H9 (cell line): ENCODE data around the gene ZFPL1. TPM values are rescaled to one million over a fixed set of nuclear protein-coding genes. Genes with fewer than 3 reads are reported as not detected.

Source experiments
- DNase-seq: peaks from one replicate; pipeline ENCODE4 v3.0.0-alpha.2; 2017
- H2AFZ ChIP-seq: one replicate; pipeline ENCODE4 v1.6.1; 2013; ENCODE audit warnings: mild to moderate bottlenecking, low read length, control low read depth, moderate library complexity
- H2AK5ac ChIP-seq: 2 replicates; pipeline ENCODE4 v1.6.1; 2013; ENCODE audit warnings: low read length, control low read depth, mixed read lengths; ENCODE audit not compliant: insufficient read length
- H2BK120ac ChIP-seq: one replicate; pipeline ENCODE4 v1.6.1; 2013; ENCODE audit warnings: low read depth, mild to moderate bottlenecking, low read length, control low read depth, inconsistent platforms; ENCODE audit not compliant: poor library complexity, severe bottlenecking
- H2BK12ac ChIP-seq: 2 replicates; pipeline ENCODE4 v1.6.1; 2013; ENCODE audit warnings: low read length, control low read depth, mixed read lengths, low read depth; ENCODE audit not compliant: insufficient read length
- H2BK15ac ChIP-seq: 2 replicates; pipeline ENCODE4 v1.6.1; 2013; ENCODE audit warnings: low read depth, low read length, control low read depth
- H2BK20ac ChIP-seq: one replicate; pipeline ENCODE4 v1.6.1; 2013; ENCODE audit warnings: low read depth, mild to moderate bottlenecking, low read length, control low read depth, inconsistent platforms; ENCODE audit not compliant: poor library complexity, severe bottlenecking
- H2BK5ac ChIP-seq: 2 replicates; pipeline ENCODE4 v1.6.1; 2013; ENCODE audit warnings: low read length, control low read depth, mixed read lengths; ENCODE audit not compliant: insufficient read length
- H3K14ac ChIP-seq: 2 replicates; pipeline ENCODE4 v1.6.1; 2013; ENCODE audit warnings: low read length, control low read depth; ENCODE audit not compliant: insufficient read depth
- H3K18ac ChIP-seq: 2 replicates; pipeline ENCODE4 v1.6.1; 2013; ENCODE audit warnings: low read depth, mild to moderate bottlenecking, mixed read lengths, low read length, control low read depth; ENCODE audit not compliant: insufficient read length
- H3K23ac ChIP-seq: 2 replicates; pipeline ENCODE4 v1.6.1; 2013; ENCODE audit warnings: low read length, control low read depth, mixed read lengths, low read depth; ENCODE audit not compliant: insufficient read length
- H3K23me2 ChIP-seq: 2 replicates; pipeline ENCODE4 v1.6.1; 2013; ENCODE audit warnings: low read depth, mild to moderate bottlenecking, mixed read lengths, low read length, control low read depth; ENCODE audit not compliant: insufficient read length, poor library complexity, severe bottlenecking
- H3K27ac ChIP-seq: 2 replicates; pipeline ENCODE4 v1.5.1; 2013; ENCODE audit warnings: low read length, control low read depth, mixed read lengths, low read depth; ENCODE audit not compliant: insufficient read length
- H3K27me3 ChIP-seq: 2 replicates; pipeline ENCODE4 v1.6.1; 2013; ENCODE audit warnings: low read length, control low read depth, inconsistent platforms; ENCODE audit not compliant: insufficient read depth
- H3K4ac ChIP-seq: 2 replicates; pipeline ENCODE4 v1.6.1; 2013; ENCODE audit warnings: low read depth, mild to moderate bottlenecking, control low read depth, inconsistent platforms, low read length, moderate library complexity
- H3K4me1 ChIP-seq: 2 replicates; pipeline ENCODE4 v1.6.1; 2013; ENCODE audit warnings: low read length, control low read depth, inconsistent platforms; ENCODE audit not compliant: insufficient read depth
- H3K4me2 ChIP-seq: 2 replicates; pipeline ENCODE4 v1.6.1; 2013; ENCODE audit warnings: low read length, control low read depth, mixed read lengths; ENCODE audit not compliant: insufficient read length, insufficient read depth
- H3K56ac ChIP-seq: 2 replicates; pipeline ENCODE4 v1.6.1; 2013; ENCODE audit warnings: low read depth, mild to moderate bottlenecking, mixed read lengths, low read length, control low read depth; ENCODE audit not compliant: insufficient read length
- H3K79me1 ChIP-seq: 2 replicates; pipeline ENCODE4 v1.6.1; 2013; ENCODE audit warnings: low read depth, mild to moderate bottlenecking, moderate library complexity, low read length, control low read depth, inconsistent platforms; ENCODE audit not compliant: insufficient read depth, poor library complexity, severe bottlenecking
- H3K79me2 ChIP-seq: 2 replicates; pipeline ENCODE4 v1.6.1; 2013; ENCODE audit warnings: low read length, control low read depth, inconsistent platforms; ENCODE audit not compliant: insufficient read depth
- H3K9ac ChIP-seq: 2 replicates; pipeline ENCODE4 v1.6.1; 2013; ENCODE audit warnings: low read length, control low read depth, mixed read lengths; ENCODE audit not compliant: insufficient read length; ENCODE audit errors: extremely low read depth
- H3K9me3 ChIP-seq: one replicate; pipeline ENCODE4 v1.6.1; 2013; ENCODE audit warnings: low read depth, low read length, inconsistent platforms; ENCODE audit not compliant: control insufficient read depth
- H3T11ph ChIP-seq: one replicate; pipeline ENCODE4 v1.6.1; 2013; ENCODE audit warnings: mild to moderate bottlenecking, low read length, control low read depth, inconsistent platforms
- H4K20me1 ChIP-seq: one replicate; pipeline ENCODE4 v1.6.1; 2013; ENCODE audit not compliant: control insufficient read depth, insufficient read length, insufficient read depth
- H4K5ac ChIP-seq: 2 replicates; pipeline ENCODE4 v1.6.1; 2013; ENCODE audit warnings: low read depth, mild to moderate bottlenecking, mixed read lengths, low read length, control low read depth; ENCODE audit not compliant: insufficient read length
- H4K8ac ChIP-seq: replicated peaks from 2 replicates; pipeline ENCODE4 v1.6.1; 2013; ENCODE audit warnings: low read length, control low read depth, mixed read lengths, low read depth; ENCODE audit not compliant: insufficient read length
- H4K91ac ChIP-seq: 2 replicates; pipeline ENCODE4 v1.6.1; 2013; ENCODE audit warnings: low read depth, mild to moderate bottlenecking, moderate library complexity, mixed read lengths, low read length, control low read depth; ENCODE audit not compliant: insufficient read length
- H3K27ac Mint-ChIP-seq, 3 experiments: 2 replicates in 2 of 3; 3 replicates in 1 of 3; pipeline ENCODE4 v1.8.0; 2020 to 2021; ENCODE audit warnings: mixed read lengths in 3 of 3, mild to moderate bottlenecking in 1 of 3, moderate library complexity in 1 of 3
- H3K27me3 Mint-ChIP-seq: 2 replicates; pipeline ENCODE4 v1.8.0; 2021; ENCODE audit warnings: low read depth, mild to moderate bottlenecking, moderate library complexity, mixed read lengths
- H3K36me3 Mint-ChIP-seq, 3 experiments: 2 replicates in 2 of 3; 3 replicates in 1 of 3; pipeline ENCODE4 v1.8.0; 2020 to 2021; ENCODE audit warnings: low read depth in 3 of 3, mixed read lengths in 3 of 3; ENCODE audit not compliant: insufficient read depth in 1 of 3
- H3K4me1 Mint-ChIP-seq, 2 experiments: 2 replicates each; pipeline ENCODE4 v1.8.0; 2020; ENCODE audit warnings: mixed read lengths in 2 of 2
- H3K4me3 Mint-ChIP-seq, 2 experiments: 2 replicates in 1 of 2; 3 replicates in 1 of 2; pipeline ENCODE4 v1.8.0; 2020 to 2021; ENCODE audit warnings: mild to moderate bottlenecking in 2 of 2, mixed read lengths in 2 of 2, moderate library complexity in 1 of 2
- H3K9me3 Mint-ChIP-seq, 2 experiments: 2 replicates in 1 of 2; 3 replicates in 1 of 2; pipeline ENCODE4 v1.8.0; 2020; ENCODE audit warnings: mild to moderate bottlenecking in 2 of 2, mixed read lengths in 2 of 2, moderate library complexity in 1 of 2
- CTCF ChIP-seq: fragments of 200-600 bp; sonication (generic); conservative IDR thresholded peaks from 3 replicates; pipeline ENCODE4 v1.8.0; 2021; ENCODE audit warnings: antibody characterized with exemption, mild to moderate bottlenecking
- WGBS: extraction: QIAGEN DNeasy Blood & Tissue Kit; methylation state at CpG from one replicate; pipeline ENCODE4 v1.1.7; 2013; ENCODE audit warnings: missing lambda C conversion rate, low lambda C conversion rate, mixed read lengths; ENCODE audit not compliant: insufficient read length; ENCODE audit errors: extremely low coverage; 5-methylcytosine and 5-hydroxymethylcytosine counted together
- total RNA-seq: library from RNA; stranded (reverse); gene quantifications from 2 replicates; pipeline ENCODE4 v1.2.1, GENCODE V29; 2021

Gene ZFPL1
- total RNA-seq, 1 experiment from 2014 or later: 24.2 TPM

DNA sequence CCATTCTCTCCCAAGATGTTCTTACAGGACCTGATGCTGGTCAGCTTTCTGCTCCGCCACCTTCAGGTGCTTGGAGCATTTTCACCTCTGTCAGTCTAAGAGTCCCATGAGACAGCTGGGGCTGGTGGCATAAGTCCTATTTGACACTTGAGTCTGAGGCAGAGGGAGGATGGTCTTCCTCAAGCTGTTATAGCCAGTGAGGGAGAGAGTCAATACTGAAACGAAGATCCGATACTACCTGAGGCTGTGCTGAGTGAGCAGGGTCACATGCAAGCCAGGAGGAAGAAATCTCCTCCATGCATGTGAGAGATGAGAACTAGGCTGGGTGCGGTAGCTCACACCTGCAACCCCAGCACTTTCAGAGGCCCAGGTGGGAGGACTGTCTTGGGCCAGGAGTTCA is 5.6 kb downstream of the ZFPL1 start:
- Mint-ChIP-seq H3K9me3 (no peaks in the 10 kb centered on the region), H3K27me3 (no peaks in the 10 kb centered on the region), H3K4me1 (peaks cover 5 to 7% of the 10 kb centered on the region in 2 experiments; a peak in 3 of 4 replicates), H3K36me3 (peaks cover 4 to 39% (median 37%) of the 10 kb centered on the region in 3 experiments), H3K4me3 (no peak overlapping the region), H3K27ac (no peak overlapping the region)
- no peak overlapping the region for H2BK20ac ChIP-seq
- H4K91ac ChIP-seq: no peak overlapping the region
- H4K5ac ChIP-seq: no peak overlapping the region
- H3K23ac ChIP-seq: no peak overlapping the region
- no peak overlapping the region for H3T11ph ChIP-seq
- H3K9me3 ChIP-seq: no peaks in the 10 kb centered on the region
- H2AFZ ChIP-seq: no peak overlapping the region
- DNase-seq: no peak
- H2BK120ac ChIP-seq: no peak overlapping the region
- H4K8ac ChIP-seq: no peak overlapping the region
- no CpG with 5 or more reads among the region's 4 CpGs for WGBS
- no peak for TF ChIP-seq CTCF
- no peaks in the 10 kb centered on the region for H3K27me3 ChIP-seq
- no peak overlapping the region for H2BK5ac ChIP-seq
- no peak overlapping the region for H3K14ac ChIP-seq
- no peaks in the 10 kb centered on the region for H3K79me2 ChIP-seq
- peaks cover 3% of the 10 kb centered on the region for H4K20me1 ChIP-seq
- H3K4ac ChIP-seq: no peak overlapping the region
- no peak overlapping the region for H3K4me2 ChIP-seq
- no peaks in the 10 kb centered on the region for H3K4me1 ChIP-seq
- peaks cover 3% of the 10 kb centered on the region for H3K23me2 ChIP-seq
- H2BK15ac ChIP-seq: no peak overlapping the region
- H3K27ac ChIP-seq: no peak overlapping the region
- H3K56ac ChIP-seq: no peak overlapping the region
- H2AK5ac ChIP-seq: no peak overlapping the region
- H2BK12ac ChIP-seq: no peak overlapping the region
- no peak overlapping the region for H3K9ac ChIP-seq
- no peaks in the 10 kb centered on the region for H3K79me1 ChIP-seq
- no peak overlapping the region for H3K18ac ChIP-seq
